ENCODE data around the gene MCM6. TPM values are rescaled to one million over a fixed set of nuclear protein-coding genes. Genes with fewer than 3 reads are reported as not detected.

MCM6 gene
- total RNA-seq, 1 experiment from 2014 or later, result 113 TPM

- no peak overlapping the region for H4K91ac ChIP-seq (ENCODE audit: insufficient read length, low read depth, low read length)
- H2BK5ac ChIP-seq (ENCODE audit: insufficient read length, low read length), result no peak overlapping the region
- H3K79me2 ChIP-seq (ENCODE audit: insufficient read depth, low read length), result no peaks in the 10 kb centered on the region
- H4K8ac ChIP-seq (replicated peaks; ENCODE audit: insufficient read length, low read depth, low read length), result no peak overlapping the region
- H4K20me1 ChIP-seq (ENCODE audit: control insufficient read depth, insufficient read depth, insufficient read length), result no peaks in the 10 kb centered on the region
- H3K18ac ChIP-seq (ENCODE audit: insufficient read length, low read depth, low read length), result no peak overlapping the region
- H3K4me2 ChIP-seq (ENCODE audit: insufficient read depth, insufficient read length, low read length), result no peak overlapping the region
- no peak for TF ChIP-seq CTCF (conservative IDR thresholded peaks at IDR 0.05)
- no peak overlapping the region for H3T11ph ChIP-seq (ENCODE audit: low read length)
- no peak overlapping the region for H2AK5ac ChIP-seq (ENCODE audit: insufficient read length, low read length)
- H2AFZ ChIP-seq (ENCODE audit: low read length), result no peak overlapping the region
- WGBS (ENCODE audit: extremely low coverage, insufficient read length, low lambda C conversion rate), result no CpG with 5 or more reads among the region's 10 CpGs
- no peak overlapping the region for H3K14ac ChIP-seq (ENCODE audit: insufficient read depth, low read length)
- no peak for DNase-seq
- Mint-ChIP-seq H3K27me3 (ENCODE audit: low read depth) (no peaks in the 10 kb centered on the region), H3K4me1 (peaks cover 7 to 12% of the 10 kb centered on the region in 2 experiments; a peak in 3 of 4 replicates), H3K9me3 (peaks cover 0 to 4% of the 10 kb centered on the region in 2 experiments; a peak in 3 of 5 replicates), H3K4me3 (no peak overlapping the region), H3K27ac (peak overlapping the region in 1 of 3 experiments; percentile 17; a peak in 2 of 7 replicates), H3K36me3 (ENCODE audit: insufficient read depth in 1 of 3, low read depth in 3 of 3) (peaks cover 11 to 15% (median 14%) of the 10 kb centered on the region in 3 experiments; a peak in 6 of 7 replicates)
- no peak overlapping the region for H3K9ac ChIP-seq (ENCODE audit: extremely low read depth, insufficient read length, low read length)
- no peak overlapping the region for H3K27ac ChIP-seq (ENCODE audit: insufficient read length, low read depth, low read length)
- H2BK120ac ChIP-seq (ENCODE audit: low read depth, low read length, poor library complexity, severe bottlenecking), result no peak overlapping the region
- H2BK12ac ChIP-seq (ENCODE audit: insufficient read length, low read depth, low read length), result no peak overlapping the region
- H3K4ac ChIP-seq (ENCODE audit: low read depth, low read length), result no peak overlapping the region
- no peaks in the 10 kb centered on the region for H3K27me3 ChIP-seq (ENCODE audit: insufficient read depth, low read length)
- no peak overlapping the region for H3K56ac ChIP-seq (ENCODE audit: insufficient read length, low read depth, low read length)
- no peak overlapping the region for H4K5ac ChIP-seq (ENCODE audit: insufficient read length, low read depth, low read length)
- H3K23ac ChIP-seq (ENCODE audit: insufficient read length, low read depth, low read length), result no peak overlapping the region
- H2BK20ac ChIP-seq (ENCODE audit: low read depth, low read length, poor library complexity, severe bottlenecking), result no peak overlapping the region
- no peaks in the 10 kb centered on the region for H3K23me2 ChIP-seq (ENCODE audit: insufficient read length, low read depth, low read length, poor library complexity, severe bottlenecking)
- H3K9me3 ChIP-seq (ENCODE audit: control insufficient read depth, low read depth, low read length), result no peaks in the 10 kb centered on the region
- H2BK15ac ChIP-seq (ENCODE audit: low read depth, low read length), result no peak overlapping the region
- no peaks in the 10 kb centered on the region for H3K79me1 ChIP-seq (ENCODE audit: insufficient read depth, low read depth, low read length, poor library complexity, severe bottlenecking)
- no peaks in the 10 kb centered on the region for H3K4me1 ChIP-seq (ENCODE audit: insufficient read depth, low read length)
Observed at GRCh38 chr2:135790423-135790822, 85.8 kb downstream of the MCM6 start.

Other genes starting within 250 kb of the MCM6 start
- 65.4 and 71.2 TPM in 2 replicates for gene UBXN4, start 134.6 kb downstream of the MCM6 start, total RNA-seq (2021)
- 0.04 TPM in 2 replicates for gene LCT, start 39.3 kb downstream of the MCM6 start, total RNA-seq (2021)
- 117 and 122 TPM in 2 replicates for gene DARS1, start 109.2 kb upstream of the MCM6 start, total RNA-seq (2021)
- 0.79 and 1.0 TPM in 2 replicates for gene CXCR4, start 241.7 kb upstream of the MCM6 start, total RNA-seq (2021)

Measured in H9 (cell line).